Glomerular endothelial cell (primary cell): ENCODE measurements around the gene RAB31. TPM values are rescaled to one million over a fixed set of nuclear protein-coding genes. Genes with fewer than 3 reads are reported as not detected.
"Not testable (repeated sequence)": the region's sequence is repeated elsewhere in the genome, so short reads cannot be mapped to it uniquely, and the experiment has no call there.

ENCODE experiments used
- DNase-seq: peaks from one replicate; pipeline ENCODE4 v3.0.0-alpha.2; 2011; ENCODE audit warnings: low read depth, low spot score; ENCODE audit errors: extremely low read depth
- total RNA-seq: library from RNA; depleted of rRNA; stranded (reverse); fragments of >200 nt; gene quantifications from 2 replicates; pipeline ENCODE4 v1.2.3, GENCODE V29; 2015

RAB31 gene
- total RNA-seq, 1 donor from 2014 or later, result 19.4 TPM

- DNase-seq, result no peak
Observed at GRCh38 chr18:9876212-9876866, 168.2 kb downstream of the RAB31 start.

GRCh38 chr18:9876867-9877654 is 169.0 kb downstream of the RAB31 start:
- peak; percentile 65 for DNase-seq

GRCh38 chr18:9877655-9878014 is 169.5 kb downstream of the RAB31 start:
- no peak for DNase-seq

- DNase-seq, result no peak
Observed at GRCh38 chr18:9878095-9878494, 170.0 kb downstream of the RAB31 start.

- no peak for DNase-seq
Observed at GRCh38 chr18:9878783-9879242, 170.7 kb downstream of the RAB31 start.

- no peak for DNase-seq
Observed at GRCh38 chr18:9884090-9884489, 176.0 kb downstream of the RAB31 start.

GRCh38 chr18:9884532-9885140 is 176.5 kb downstream of the RAB31 start:
- DNase-seq, result no peak

GRCh38 chr18:9885170-9886004 is 177.3 kb downstream of the RAB31 start, which contains the start of gene TXNDC2:
Gene TXNDC2 (plus strand): TSS chr18:9885973. CDS start chr18:9886681, 708 bp downstream.
- DNase-seq, result no peak

- no peak for DNase-seq
Observed at GRCh38 chr18:9886005-9886348, 177.9 kb downstream of the RAB31 start.

- no peak for DNase-seq
Observed at GRCh38 chr18:9887992-9888391, 179.9 kb downstream of the RAB31 start.

- DNase-seq, result no peak
Observed at GRCh38 chr18:9890196-9890595, 182.1 kb downstream of the RAB31 start.

- DNase-seq, result no peak
Observed at GRCh38 chr18:9890957-9891356, 182.9 kb downstream of the RAB31 start.

GRCh38 chr18:9891515-9891914 is 183.4 kb downstream of the RAB31 start:
- not testable (repeated sequence) for DNase-seq

GRCh38 chr18:9894454-9895068 is 186.5 kb downstream of the RAB31 start:
- no peak for DNase-seq

- no peak for DNase-seq
Observed at GRCh38 chr18:9897129-9897528, 189.0 kb downstream of the RAB31 start.

GRCh38 chr18:9897787-9898291 is 189.7 kb downstream of the RAB31 start:
- DNase-seq, result not testable (repeated sequence)

GRCh38 chr18:9898792-9899549 is 190.9 kb downstream of the RAB31 start:
- DNase-seq, result no peak

- not testable (repeated sequence) for DNase-seq
Observed at GRCh38 chr18:9899550-9899930, 191.4 kb downstream of the RAB31 start.

- no peak for DNase-seq
Observed at GRCh38 chr18:9900699-9901098, 192.6 kb downstream of the RAB31 start.

GRCh38 chr18:9901377-9901776 is 193.3 kb downstream of the RAB31 start:
- DNase-seq, result no peak
